ENCODE data around the gene DHX38.

The DHX38 gene

GRCh38 chr16:72137380-72138063, 43.9 kb downstream of the DHX38 start:
- H4K8ac ChIP-seq (ENCODE audit: low read depth, low read length): no peak overlapping the region
- no peak overlapping the region for H3K4me2 ChIP-seq (ENCODE audit: low read length)
- no peak overlapping the region for H2AFZ ChIP-seq (ENCODE audit: insufficient read depth, low read length, poor library complexity)
- no peak overlapping the region for H2BK120ac ChIP-seq (ENCODE audit: insufficient read depth, low read length, poor library complexity)
- no peak overlapping the region for H3K9ac ChIP-seq (ENCODE audit: low read length)
- H4K91ac ChIP-seq (ENCODE audit: low read depth, low read length): no peak overlapping the region
- no peak overlapping the region for H4K12ac ChIP-seq (ENCODE audit: low read depth, low read length)
- H3K79me1 ChIP-seq (ENCODE audit: low read length): no peaks in the 10 kb centered on the region
- H3K79me2 ChIP-seq (ENCODE audit: control insufficient read depth, insufficient read depth, low read length, poor library complexity): no peaks in the 10 kb centered on the region
- H3K9me3 ChIP-seq (ENCODE audit: insufficient read depth, low read depth, low read length): no peaks in the 10 kb centered on the region
- H3K36me3 ChIP-seq (ENCODE audit: control insufficient read depth in 1 of 2, insufficient read depth in 2 of 2, low read length in 2 of 2): no peaks in the 10 kb centered on the region
- H3K27me3 ChIP-seq (ENCODE audit: insufficient read depth, low read length): no peaks in the 10 kb centered on the region
- no peaks in the 10 kb centered on the region for H3K4me1 ChIP-seq (ENCODE audit: control insufficient read depth in 1 of 2, insufficient read depth in 2 of 2, low read length in 2 of 2)
- H3K27ac ChIP-seq (ENCODE audit: low read depth, low read length): no peak overlapping the region
- no peak overlapping the region for H3K18ac ChIP-seq (ENCODE audit: low read length)
- H3K14ac ChIP-seq (ENCODE audit: low read length): no peak overlapping the region
- WGBS (ENCODE audit: extremely low coverage, insufficient coverage, insufficient read length): no CpG with 5 or more reads among the region's 15 CpGs
- no peak overlapping the region for H3K23ac ChIP-seq (ENCODE audit: low read length)
- no peak overlapping the region for H2AK5ac ChIP-seq (ENCODE audit: low read length)
- H2BK12ac ChIP-seq (ENCODE audit: low read length): no peak overlapping the region
- no peak overlapping the region for H3K4me3 ChIP-seq (ENCODE audit: low read depth, low read length)
- DNase-seq: no peak
- H3K4ac ChIP-seq (ENCODE audit: low read depth, low read length): no peak overlapping the region
- H2BK5ac ChIP-seq (ENCODE audit: low read depth, low read length, poor library complexity): no peak overlapping the region

DNA sequence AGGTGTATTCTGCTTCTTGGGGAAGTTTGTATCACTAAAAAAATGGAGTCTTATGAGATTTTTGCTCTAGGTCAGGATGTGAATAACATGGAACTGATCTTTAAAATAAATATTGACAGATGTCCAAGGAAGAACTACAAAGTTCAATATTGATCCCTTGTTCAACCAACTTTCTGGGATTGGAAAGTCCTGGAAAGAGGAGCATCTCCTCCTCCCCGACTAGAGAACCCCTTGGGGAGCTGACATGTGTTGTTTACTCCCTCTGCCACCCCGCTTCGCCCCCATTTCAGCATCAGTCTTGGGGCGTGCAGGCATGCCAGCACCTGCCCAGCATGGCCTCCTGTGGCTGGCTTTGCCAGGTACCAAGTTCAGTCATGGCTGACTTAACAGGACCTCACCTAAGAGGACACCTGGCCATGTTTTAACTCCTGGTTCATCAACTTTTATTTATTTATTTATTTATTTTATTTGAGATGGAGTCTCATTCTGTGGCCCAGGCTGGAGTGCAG, 44.5 kb downstream of the DHX38 start:
- Histone ChIP-seq H3K14ac (ENCODE audit: low read length) (no peak overlapping the region), H3K9me3 (ENCODE audit: insufficient read depth, low read depth, low read length) (no peaks in the 10 kb centered on the region), H3K27ac (ENCODE audit: low read depth, low read length) (no peak overlapping the region), H3K23ac (ENCODE audit: low read length) (no peak overlapping the region), H3K36me3 (ENCODE audit: control insufficient read depth in 1 of 2, insufficient read depth in 2 of 2, low read length in 2 of 2) (no peaks in the 10 kb centered on the region), H2BK5ac (ENCODE audit: low read depth, low read length, poor library complexity) (no peak overlapping the region), H3K9ac (ENCODE audit: low read length) (no peak overlapping the region), H3K4me2 (ENCODE audit: low read length) (no peak overlapping the region), H4K91ac (ENCODE audit: low read depth, low read length) (no peak overlapping the region), H2BK12ac (ENCODE audit: low read length) (no peak overlapping the region), H3K27me3 (ENCODE audit: insufficient read depth, low read length) (no peaks in the 10 kb centered on the region), H2AFZ (ENCODE audit: insufficient read depth, low read length, poor library complexity) (no peak overlapping the region), H3K18ac (ENCODE audit: low read length) (no peak overlapping the region), H2BK120ac (ENCODE audit: insufficient read depth, low read length, poor library complexity) (no peak overlapping the region), H2AK5ac (ENCODE audit: low read length) (no peak overlapping the region), H3K4me1 (ENCODE audit: control insufficient read depth in 1 of 2, insufficient read depth in 2 of 2, low read length in 2 of 2) (no peaks in the 10 kb centered on the region), H4K8ac (ENCODE audit: low read depth, low read length) (no peak overlapping the region), H3K4ac (ENCODE audit: low read depth, low read length) (no peak overlapping the region), H3K4me3 (ENCODE audit: low read depth, low read length) (no peak overlapping the region), H3K79me2 (ENCODE audit: control insufficient read depth, insufficient read depth, low read length, poor library complexity) (no peaks in the 10 kb centered on the region), H4K12ac (ENCODE audit: low read depth, low read length) (no peak overlapping the region), H3K79me1 (ENCODE audit: low read length) (no peaks in the 10 kb centered on the region)
- no peak for DNase-seq
- WGBS (ENCODE audit: extremely low coverage, insufficient coverage, insufficient read length): no CpG with 5 or more reads among the region's 4 CpGs

GRCh38 chr16:72139908-72140307, 46.3 kb downstream of the DHX38 start:
- no peak overlapping the region for H4K91ac ChIP-seq (ENCODE audit: low read depth, low read length)
- H3K27ac ChIP-seq (ENCODE audit: low read depth, low read length): no peak overlapping the region
- no peak overlapping the region for H4K12ac ChIP-seq (ENCODE audit: low read depth, low read length)
- H2BK120ac ChIP-seq (ENCODE audit: insufficient read depth, low read length, poor library complexity): no peak overlapping the region
- no peak overlapping the region for H2AFZ ChIP-seq (ENCODE audit: insufficient read depth, low read length, poor library complexity)
- no peak for DNase-seq
- no peak overlapping the region for H2AK5ac ChIP-seq (ENCODE audit: low read length)
- no peaks in the 10 kb centered on the region for H3K79me1 ChIP-seq (ENCODE audit: low read length)
- H3K23ac ChIP-seq (ENCODE audit: low read length): no peak overlapping the region
- H3K4me3 ChIP-seq (ENCODE audit: low read depth, low read length): no peak overlapping the region
- no peaks in the 10 kb centered on the region for H3K36me3 ChIP-seq (ENCODE audit: control insufficient read depth in 1 of 2, insufficient read depth in 2 of 2, low read length in 2 of 2)
- H2BK5ac ChIP-seq (ENCODE audit: low read depth, low read length, poor library complexity): no peak overlapping the region
- no peak overlapping the region for H3K18ac ChIP-seq (ENCODE audit: low read length)
- WGBS (ENCODE audit: extremely low coverage, insufficient coverage, insufficient read length): no CpG with 5 or more reads among the region's 2 CpGs
- no peaks in the 10 kb centered on the region for H3K27me3 ChIP-seq (ENCODE audit: insufficient read depth, low read length)
- H3K4ac ChIP-seq (ENCODE audit: low read depth, low read length): no peak overlapping the region
- no peaks in the 10 kb centered on the region for H3K4me1 ChIP-seq (ENCODE audit: control insufficient read depth in 1 of 2, insufficient read depth in 2 of 2, low read length in 2 of 2)
- no peak overlapping the region for H2BK12ac ChIP-seq (ENCODE audit: low read length)
- H3K79me2 ChIP-seq (ENCODE audit: control insufficient read depth, insufficient read depth, low read length, poor library complexity): no peaks in the 10 kb centered on the region
- no peak overlapping the region for H4K8ac ChIP-seq (ENCODE audit: low read depth, low read length)
- no peaks in the 10 kb centered on the region for H3K9me3 ChIP-seq (ENCODE audit: insufficient read depth, low read depth, low read length)
- no peak overlapping the region for H3K14ac ChIP-seq (ENCODE audit: low read length)
- no peak overlapping the region for H3K9ac ChIP-seq (ENCODE audit: low read length)
- H3K4me2 ChIP-seq (ENCODE audit: low read length): no peak overlapping the region

GRCh38 chr16:72142476-72142875, 48.8 kb downstream of the DHX38 start:
- no peak overlapping the region for H3K4me3 ChIP-seq (ENCODE audit: low read depth, low read length)
- H3K4ac ChIP-seq (ENCODE audit: low read depth, low read length): no peak overlapping the region
- no peaks in the 10 kb centered on the region for H3K79me2 ChIP-seq (ENCODE audit: control insufficient read depth, insufficient read depth, low read length, poor library complexity)
- H2BK5ac ChIP-seq (ENCODE audit: low read depth, low read length, poor library complexity): no peak overlapping the region
- no peaks in the 10 kb centered on the region for H3K79me1 ChIP-seq (ENCODE audit: low read length)
- H3K18ac ChIP-seq (ENCODE audit: low read length): no peak overlapping the region
- H3K4me1 ChIP-seq (ENCODE audit: control insufficient read depth in 1 of 2, insufficient read depth in 2 of 2, low read length in 2 of 2): no peaks in the 10 kb centered on the region
- no peak overlapping the region for H2BK12ac ChIP-seq (ENCODE audit: low read length)
- no peak overlapping the region for H4K12ac ChIP-seq (ENCODE audit: low read depth, low read length)
- no peak overlapping the region for H3K14ac ChIP-seq (ENCODE audit: low read length)
- DNase-seq: no peak
- H2AFZ ChIP-seq (ENCODE audit: insufficient read depth, low read length, poor library complexity): no peak overlapping the region
- no peak overlapping the region for H3K27ac ChIP-seq (ENCODE audit: low read depth, low read length)
- H3K4me2 ChIP-seq (ENCODE audit: low read length): no peak overlapping the region
- H4K91ac ChIP-seq (ENCODE audit: low read depth, low read length): no peak overlapping the region
- WGBS (ENCODE audit: extremely low coverage, insufficient coverage, insufficient read length): no CpG with 5 or more reads among the region's 1 CpG
- H4K8ac ChIP-seq (ENCODE audit: low read depth, low read length): no peak overlapping the region
- no peak overlapping the region for H3K23ac ChIP-seq (ENCODE audit: low read length)
- H2AK5ac ChIP-seq (ENCODE audit: low read length): no peak overlapping the region
- H3K27me3 ChIP-seq (ENCODE audit: insufficient read depth, low read length): no peaks in the 10 kb centered on the region
- H3K9me3 ChIP-seq (ENCODE audit: insufficient read depth, low read depth, low read length): no peaks in the 10 kb centered on the region
- no peaks in the 10 kb centered on the region for H3K36me3 ChIP-seq (ENCODE audit: control insufficient read depth in 1 of 2, insufficient read depth in 2 of 2, low read length in 2 of 2)
- no peak overlapping the region for H2BK120ac ChIP-seq (ENCODE audit: insufficient read depth, low read length, poor library complexity)
- no peak overlapping the region for H3K9ac ChIP-seq (ENCODE audit: low read length)
